ENCODE data around the gene ZNF195. TPM values are rescaled to one million over a fixed set of nuclear protein-coding genes. Genes with fewer than 3 reads are reported as not detected.
"Not testable (repeated sequence)": the region's sequence is repeated elsewhere in the genome, so short reads cannot be mapped to it uniquely, and the experiment has no call there.

The ZNF195 gene
- 1 to 10 TPM; 7.8 to 9.6 TPM for total RNA-seq

DNA sequence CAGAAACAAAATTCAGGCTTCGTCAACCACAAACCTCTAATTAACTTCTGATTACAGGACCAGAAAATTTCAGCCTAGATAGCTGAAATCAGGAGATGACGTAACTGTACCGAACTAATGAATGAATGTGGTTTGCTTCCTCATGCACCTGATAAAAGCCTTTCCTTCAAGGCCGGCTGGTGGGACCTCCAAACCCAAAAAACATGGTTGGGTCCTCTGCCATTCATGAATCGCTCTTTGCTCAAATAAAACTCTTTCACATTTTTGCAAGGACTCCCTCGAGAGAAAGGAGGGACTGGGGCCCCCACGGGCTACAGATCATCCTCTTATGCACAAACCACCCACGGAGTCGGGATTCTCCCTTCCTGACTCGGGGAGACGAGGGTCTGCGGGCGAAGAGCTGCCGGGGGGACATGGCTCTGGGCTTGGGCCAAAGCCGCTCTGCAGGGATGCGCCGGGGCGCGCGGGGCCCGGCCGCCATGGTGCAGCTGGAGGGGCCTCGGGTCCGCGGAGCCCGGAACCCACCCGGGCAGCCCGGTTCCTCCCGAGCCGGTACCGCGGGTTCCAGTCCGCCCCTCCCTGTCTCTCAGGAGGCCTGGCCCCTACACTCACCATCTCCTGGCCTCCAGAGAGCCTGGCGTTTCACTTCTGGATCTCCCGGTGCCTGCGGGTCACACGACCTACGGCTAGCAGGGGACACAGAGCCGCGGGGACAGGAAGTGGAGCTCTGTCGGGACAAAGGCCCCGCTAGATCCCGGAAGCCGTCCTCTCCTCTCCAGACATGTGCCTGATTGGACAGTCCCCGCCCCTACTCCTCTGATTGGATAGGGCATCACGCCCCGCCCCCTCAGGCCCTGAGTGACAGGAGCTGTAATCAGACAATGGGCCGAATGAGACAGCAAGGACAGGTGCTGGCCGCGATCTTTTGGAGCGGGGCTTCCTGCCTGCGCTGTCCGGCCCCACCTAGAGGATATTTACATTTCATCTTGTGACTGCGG lies at the start of gene ZNF195:
TSS of gene ZNF195 (minus strand) at position 721 of the 998 bp plus-strand sequence. CDS start at position 615, 106 bp downstream.
- no peaks in the 10 kb centered on the region for H3K9me3 ChIP-seq
- peak within 1 kb of the TSS; percentile 84 to 86 for H3K4me3 ChIP-seq
- H3K27me3 ChIP-seq, result no peaks in the 10 kb centered on the region
- peaks cover 0 to 25% of the 10 kb centered on the region in 2 donors for H3K4me1 ChIP-seq
- no peaks in the 10 kb centered on the region for H3K36me3 ChIP-seq
- peak in 1 of 2 donors; percentile 11 for TF ChIP-seq CTCF (IDR thresholded peaks at IDR 0.05)
- DNase-seq (ENCODE audit: low spot score), result peak; percentile 99
- H3K27ac ChIP-seq, result peak within 1 kb of the TSS; percentile 72 to 78

GRCh38 chr11:3428076-3428475 lies 49.1 kb upstream of the ZNF195 start:
- not testable (repeated sequence) for H3K4me1 ChIP-seq; H3K4me3 ChIP-seq; H3K27me3 ChIP-seq; DNase-seq (ENCODE audit: low spot score); H3K27ac ChIP-seq; H3K36me3 ChIP-seq; H3K9me3 ChIP-seq

- not testable (repeated sequence) for H3K4me3 ChIP-seq; DNase-seq (ENCODE audit: low spot score); H3K9me3 ChIP-seq; H3K27ac ChIP-seq; H3K27me3 ChIP-seq; H3K36me3 ChIP-seq
- peaks cover 0 to 11% of the 10 kb centered on the region in 2 donors for H3K4me1 ChIP-seq
Observed at GRCh38 chr11:3426541-3426940, 47.6 kb upstream of the ZNF195 start.

GRCh38 chr11:3423928-3424327 lies 45.0 kb upstream of the ZNF195 start:
- Histone ChIP-seq H3K4me3 (peak overlapping the region in 1 of 2 donors; percentile 56), H3K4me1 (peaks cover 0 to 11% of the 10 kb centered on the region in 2 donors)
- H3K36me3 ChIP-seq; DNase-seq (ENCODE audit: low spot score); H3K9me3 ChIP-seq; H3K27me3 ChIP-seq; H3K27ac ChIP-seq: not testable (repeated sequence)

- Histone ChIP-seq H3K4me3 (peak overlapping the region; percentile 56 to 81), H3K27ac (peak overlapping the region; percentile 30 to 86), H3K4me1 (peaks cover 0 to 11% of the 10 kb centered on the region in 2 donors)
- not testable (repeated sequence) for H3K27me3 ChIP-seq; DNase-seq (ENCODE audit: low spot score); H3K9me3 ChIP-seq; H3K36me3 ChIP-seq
Observed at GRCh38 chr11:3423138-3423731, 44.3 kb upstream of the ZNF195 start.

GRCh38 chr11:3422380-3423137 lies 43.6 kb upstream of the ZNF195 start:
- H3K4me3 ChIP-seq, result peak overlapping the region; percentile 56 to 81
- not testable (repeated sequence) for H3K27me3 ChIP-seq, H3K36me3 ChIP-seq, H3K9me3 ChIP-seq
- peak; percentile 98 for DNase-seq (ENCODE audit: low spot score)
- H3K27ac ChIP-seq, result peak overlapping the region; percentile 69 to 86
- peaks cover 0 to 11% of the 10 kb centered on the region in 2 donors for H3K4me1 ChIP-seq

DNA sequence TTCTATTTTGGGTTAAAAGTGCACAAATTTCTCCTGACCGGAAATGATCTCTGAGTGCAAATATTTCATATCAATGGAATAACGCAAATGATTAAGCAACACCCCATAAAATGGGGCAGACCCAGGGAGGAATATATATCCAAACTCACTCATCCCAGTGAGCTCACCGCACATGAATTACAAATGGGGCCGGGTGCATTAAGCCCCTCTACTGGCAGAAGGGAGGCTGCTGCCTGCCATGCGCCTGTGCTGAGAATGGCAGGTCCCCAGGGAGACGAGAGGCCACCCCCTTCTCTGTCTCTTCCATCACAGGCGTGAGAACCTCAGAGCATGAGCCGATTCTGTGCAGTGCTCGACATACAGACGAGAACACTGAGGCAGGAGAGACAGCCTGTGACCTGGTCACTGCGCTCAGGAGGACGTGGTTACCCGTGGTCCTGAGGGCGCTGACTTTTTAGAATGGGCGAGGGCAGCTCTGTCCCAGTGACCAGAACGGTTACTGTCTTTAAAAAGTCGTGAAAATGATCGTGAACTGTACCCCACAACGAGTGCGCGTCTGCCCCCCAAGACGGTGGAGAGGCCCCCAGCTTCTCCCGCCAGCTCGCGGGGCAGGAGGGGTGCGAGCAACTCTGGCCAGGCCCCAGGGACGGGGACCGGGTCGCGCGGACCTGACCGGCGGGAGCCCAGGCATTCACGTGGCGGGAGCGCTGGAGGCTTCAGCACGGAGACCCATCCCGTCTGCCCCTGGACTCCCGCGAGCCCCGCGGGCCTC lies 42.8 kb upstream of the ZNF195 start:
- H3K27me3 ChIP-seq; H3K36me3 ChIP-seq; DNase-seq (ENCODE audit: low spot score); H3K9me3 ChIP-seq: not testable (repeated sequence)
- Histone ChIP-seq H3K27ac (peak overlapping the region; percentile 69 to 86), H3K4me3 (peak overlapping the region; percentile 56 to 81), H3K4me1 (peaks cover 0 to 11% of the 10 kb centered on the region in 2 donors)

GRCh38 chr11:3420281-3421042 lies 41.5 kb upstream of the ZNF195 start:
- not testable (repeated sequence) for H3K36me3 ChIP-seq; DNase-seq (ENCODE audit: low spot score); H3K27ac ChIP-seq; H3K4me3 ChIP-seq; H3K27me3 ChIP-seq; H3K9me3 ChIP-seq
- peaks cover 0 to 11% of the 10 kb centered on the region in 2 donors for H3K4me1 ChIP-seq

GRCh38 chr11:3419496-3419895 lies 40.5 kb upstream of the ZNF195 start:
- H3K9me3 ChIP-seq; H3K36me3 ChIP-seq; H3K4me3 ChIP-seq; H3K27ac ChIP-seq; DNase-seq (ENCODE audit: low spot score); H3K27me3 ChIP-seq: not testable (repeated sequence)
- H3K4me1 ChIP-seq, result peaks cover 0 to 11% of the 10 kb centered on the region in 2 donors

Measured in right atrium auricular region (tissue), 2 donors.